CD4-positive, alpha-beta T cell treated with Interleukin-2 at 100 ng/mL for 4 hours (primary cell): ENCODE measurements around the gene CCNL2.
A peak's percentile ranks its signal among the peaks of the same experiment; 100 is the strongest.
"Not testable (repeated sequence)": the region's sequence is repeated elsewhere in the genome, so short reads cannot be mapped to it uniquely, and the experiment has no call there.

ENCODE experiments used
- DNase-seq: peaks from one replicate; pipeline ENCODE4 v3.0.0-alpha.2; 2020; ENCODE audit warnings: low spot score

The CCNL2 gene

GRCh38 chr1:1399187-1399871 lies at the start of gene CCNL2:
TSS of gene CCNL2 (minus strand) at chr1:1399335. CDS start at chr1:1399306, 29 bp downstream.
- DNase-seq = peak; percentile 99

- DNase-seq = not testable (repeated sequence)
Observed at GRCh38 chr1:1446631-1447030, 47.5 kb upstream of the CCNL2 start.

DNA sequence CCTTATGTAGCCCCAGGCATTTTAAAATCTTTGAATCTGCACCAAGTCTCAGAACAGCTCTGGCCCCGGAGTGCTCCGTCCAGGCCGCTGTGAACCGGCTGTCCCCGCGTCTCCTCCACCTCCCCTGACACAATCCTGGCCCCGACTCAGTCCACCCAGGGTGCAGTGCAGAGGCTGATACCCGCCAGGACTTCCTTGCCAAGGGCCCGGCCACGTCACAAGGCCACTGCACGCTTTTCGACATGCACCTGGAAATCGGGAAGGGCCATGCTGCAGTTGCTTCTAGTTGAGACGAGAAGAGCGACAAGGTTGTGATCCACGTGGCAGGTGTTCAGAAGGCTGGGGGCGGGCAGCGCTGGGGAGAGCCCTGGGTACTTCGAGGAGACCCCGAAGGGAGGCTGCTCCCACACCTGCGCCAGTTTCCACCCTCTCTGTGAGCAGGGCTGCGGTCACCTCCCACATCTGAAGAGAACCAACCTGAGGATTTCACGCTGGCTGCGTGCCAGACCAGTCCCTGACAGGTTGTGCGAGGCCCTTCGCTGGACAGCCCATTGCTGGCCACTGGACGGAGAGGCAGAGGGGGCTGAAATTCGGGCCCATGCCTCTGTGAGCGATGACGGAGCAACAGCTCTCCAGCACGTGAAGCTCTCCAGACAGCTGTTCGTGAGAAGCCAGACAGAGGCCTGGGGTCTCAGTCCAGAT lies 43.1 kb upstream of the CCNL2 start:
- no peak for DNase-seq

DNA sequence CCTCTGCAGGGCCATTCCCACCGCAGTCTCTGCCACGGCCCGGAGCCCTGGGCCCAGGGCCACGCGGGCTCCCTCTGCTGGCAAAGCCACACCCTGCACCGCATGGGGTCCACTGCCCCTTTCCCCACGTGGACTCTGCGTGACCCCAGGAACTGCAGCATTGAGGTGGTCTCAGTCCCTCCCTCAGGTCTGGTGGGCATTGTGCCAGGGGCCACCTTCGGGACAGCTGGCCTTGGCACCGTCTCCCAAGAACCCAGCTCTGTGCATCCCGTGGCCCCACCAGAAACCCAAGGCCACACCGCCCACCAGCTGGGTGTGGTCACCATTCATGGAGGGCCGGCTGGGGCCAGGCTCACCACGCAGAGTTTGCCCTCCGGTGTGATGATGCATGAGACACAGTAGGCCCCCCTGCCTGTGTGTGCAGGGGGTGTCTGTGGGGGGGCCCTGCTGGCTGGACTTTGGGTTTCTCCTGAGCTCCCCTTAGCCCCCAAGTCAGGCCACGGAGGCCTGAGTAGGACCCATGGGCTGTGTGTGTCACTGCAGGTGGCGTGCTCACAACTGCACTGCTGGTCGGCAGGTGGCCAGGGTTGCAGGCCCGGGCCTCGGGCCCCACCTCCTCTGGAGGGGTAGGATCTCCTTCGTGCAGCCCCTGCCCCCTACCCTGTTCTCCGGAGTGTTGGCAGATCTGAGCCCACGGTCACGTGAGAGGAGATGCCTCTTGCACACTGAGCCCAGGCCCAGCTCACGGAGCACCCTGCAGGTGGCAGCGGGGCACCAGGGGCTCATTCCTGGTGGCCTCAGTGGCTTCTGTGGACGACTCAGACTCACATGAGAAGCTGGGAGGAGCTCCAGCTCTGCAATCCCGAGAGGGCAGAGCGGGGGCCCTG lies 42.1 kb upstream of the CCNL2 start:
- DNase-seq = peak; percentile 35

GRCh38 chr1:1440262-1441001 lies 41.3 kb upstream of the CCNL2 start:
- DNase-seq = no peak

GRCh38 chr1:1439546-1440261 lies 40.6 kb upstream of the CCNL2 start:
- DNase-seq = no peak

DNA sequence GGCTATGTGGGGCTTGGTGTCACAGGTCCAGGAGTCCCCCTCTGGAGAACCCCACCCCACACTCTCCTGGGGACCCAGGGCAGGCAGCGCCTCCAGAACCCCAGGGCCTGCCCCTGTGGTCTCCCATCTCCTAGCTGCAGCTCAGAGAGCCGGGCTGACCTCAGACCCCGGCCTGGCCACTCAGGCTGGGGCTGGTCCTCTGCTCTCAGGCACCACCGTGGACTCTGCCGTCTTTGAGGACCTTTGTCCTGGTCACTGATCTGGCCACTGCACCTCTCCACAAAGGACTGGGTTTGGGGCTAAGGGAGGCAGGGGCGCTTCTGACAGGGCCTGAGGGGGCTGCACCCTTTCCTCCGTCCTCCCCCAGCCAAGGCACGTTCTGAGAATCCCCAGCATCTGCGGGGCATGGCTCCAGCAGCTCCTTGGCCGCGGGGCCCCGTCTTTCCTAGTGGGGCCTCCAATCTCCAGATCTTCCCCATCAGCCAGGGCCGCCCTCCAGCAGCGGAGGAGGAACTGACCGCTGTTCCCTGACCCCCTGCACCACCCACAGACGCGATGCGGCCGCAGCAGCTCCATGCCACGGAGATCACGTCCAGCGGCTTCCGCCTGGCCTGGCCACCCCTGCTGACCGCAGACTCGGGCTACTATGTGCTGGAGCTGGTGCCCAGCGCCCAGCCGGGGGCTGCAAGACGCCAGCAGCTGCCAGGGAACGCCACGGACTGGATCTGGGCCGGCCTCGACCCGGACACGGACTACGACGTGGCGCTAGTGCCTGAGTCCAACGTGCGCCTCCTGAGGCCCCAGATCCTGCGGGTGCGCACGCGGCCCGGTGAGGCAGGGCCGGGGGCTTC lies 39.6 kb upstream of the CCNL2 start:
- no peak for DNase-seq

GRCh38 chr1:1437904-1438376 lies 38.8 kb upstream of the CCNL2 start:
- no peak for DNase-seq

DNA sequence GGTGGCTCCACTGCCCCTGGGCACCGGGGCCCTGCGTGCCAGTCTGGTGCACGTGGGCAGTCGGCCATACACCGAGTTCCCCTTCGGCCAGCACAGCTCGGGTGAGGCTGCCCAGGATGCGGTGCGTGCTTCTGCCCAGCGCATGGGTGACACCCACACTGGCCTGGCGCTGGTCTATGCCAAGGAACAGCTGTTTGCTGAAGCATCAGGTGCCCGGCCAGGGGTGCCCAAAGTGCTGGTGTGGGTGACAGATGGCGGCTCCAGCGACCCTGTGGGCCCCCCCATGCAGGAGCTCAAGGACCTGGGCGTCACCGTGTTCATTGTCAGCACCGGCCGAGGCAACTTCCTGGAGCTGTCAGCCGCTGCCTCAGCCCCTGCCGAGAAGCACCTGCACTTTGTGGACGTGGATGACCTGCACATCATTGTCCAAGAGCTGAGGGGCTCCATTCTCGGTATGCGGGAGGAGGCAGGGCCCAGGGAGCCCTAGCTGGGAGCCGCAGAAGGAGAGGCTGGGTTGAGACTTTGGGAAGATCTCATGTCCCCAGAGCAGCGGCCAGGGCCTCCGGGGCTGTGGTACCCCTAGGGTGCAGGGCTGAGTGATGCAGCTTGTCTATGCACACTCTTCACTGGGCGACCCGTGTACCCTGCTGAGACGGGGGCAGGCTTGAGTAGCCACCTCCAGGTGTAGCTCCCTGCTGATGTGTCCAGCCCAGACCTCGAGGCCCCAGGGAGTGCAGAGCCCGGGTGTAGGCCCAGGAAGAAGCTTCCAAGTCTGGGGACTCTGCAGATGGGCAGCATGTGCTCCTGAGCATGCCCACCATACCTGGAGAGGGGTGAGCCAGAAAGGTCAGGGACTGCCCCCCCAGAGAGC lies 38.1 kb upstream of the CCNL2 start:
- no peak for DNase-seq

DNA sequence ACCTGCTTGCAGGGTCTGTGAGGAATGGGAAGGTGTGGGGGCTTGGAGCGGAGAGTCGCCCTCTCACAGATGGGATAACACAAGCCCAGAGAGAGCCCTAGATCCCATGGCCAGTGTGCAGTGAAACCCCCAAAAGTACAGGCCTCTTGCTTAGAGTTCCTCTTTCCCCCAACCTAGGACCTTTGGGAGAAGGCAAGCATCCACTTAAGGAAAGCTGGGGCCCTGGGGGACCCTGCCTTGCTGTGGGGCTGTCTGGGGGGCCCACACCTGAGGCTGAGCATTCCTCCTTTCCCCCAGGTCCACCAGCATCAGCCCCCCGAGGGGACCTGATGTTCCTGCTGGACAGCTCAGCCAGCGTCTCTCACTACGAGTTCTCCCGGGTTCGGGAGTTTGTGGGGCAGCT lies 37.5 kb upstream of the CCNL2 start:
- no peak for DNase-seq

GRCh38 chr1:1435911-1436629 lies 36.9 kb upstream of the CCNL2 start:
- no peak for DNase-seq

- peak; percentile 45 for DNase-seq
Observed at GRCh38 chr1:1435106-1435903, 36.2 kb upstream of the CCNL2 start, which contains the start of gene VWA1. TSS of gene VWA1 (plus strand) at chr1:1435690. CDS start at chr1:1435749, 59 bp downstream.

DNA sequence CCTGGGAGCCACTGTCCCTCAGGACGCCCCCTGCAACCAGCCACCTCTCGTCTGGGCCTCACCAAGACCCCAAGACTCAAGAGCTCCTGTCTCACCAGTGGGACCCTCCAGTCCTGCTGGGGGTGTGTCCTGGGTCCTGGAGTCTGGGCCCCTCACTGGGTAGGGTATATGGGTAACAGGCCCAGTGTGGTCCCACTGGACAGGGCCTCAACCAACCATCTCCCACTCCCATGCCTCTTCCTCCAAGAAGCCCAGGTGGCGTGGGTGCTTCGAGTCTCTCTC lies 35.6 kb upstream of the CCNL2 start:
- no peak for DNase-seq

- no peak for DNase-seq
Observed at GRCh38 chr1:1434131-1434823, 35.1 kb upstream of the CCNL2 start.

DNA sequence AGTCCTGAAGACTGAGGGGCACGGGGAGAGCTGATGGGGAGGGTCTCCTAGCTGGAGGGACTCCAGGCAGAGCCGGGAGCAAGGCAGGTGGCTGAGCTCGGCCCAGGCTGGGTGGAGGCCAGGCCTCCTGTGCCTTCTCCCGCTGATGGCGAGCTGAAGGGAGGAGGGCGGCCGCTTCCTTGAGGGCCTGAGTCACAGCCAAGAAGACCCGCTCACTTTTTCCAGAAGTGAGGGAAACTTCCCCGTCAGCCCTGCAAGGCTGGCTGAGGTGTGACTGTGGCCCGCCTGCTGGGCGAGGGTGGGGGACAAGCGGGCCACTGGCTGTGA lies 34.6 kb upstream of the CCNL2 start:
- DNase-seq = no peak

DNA sequence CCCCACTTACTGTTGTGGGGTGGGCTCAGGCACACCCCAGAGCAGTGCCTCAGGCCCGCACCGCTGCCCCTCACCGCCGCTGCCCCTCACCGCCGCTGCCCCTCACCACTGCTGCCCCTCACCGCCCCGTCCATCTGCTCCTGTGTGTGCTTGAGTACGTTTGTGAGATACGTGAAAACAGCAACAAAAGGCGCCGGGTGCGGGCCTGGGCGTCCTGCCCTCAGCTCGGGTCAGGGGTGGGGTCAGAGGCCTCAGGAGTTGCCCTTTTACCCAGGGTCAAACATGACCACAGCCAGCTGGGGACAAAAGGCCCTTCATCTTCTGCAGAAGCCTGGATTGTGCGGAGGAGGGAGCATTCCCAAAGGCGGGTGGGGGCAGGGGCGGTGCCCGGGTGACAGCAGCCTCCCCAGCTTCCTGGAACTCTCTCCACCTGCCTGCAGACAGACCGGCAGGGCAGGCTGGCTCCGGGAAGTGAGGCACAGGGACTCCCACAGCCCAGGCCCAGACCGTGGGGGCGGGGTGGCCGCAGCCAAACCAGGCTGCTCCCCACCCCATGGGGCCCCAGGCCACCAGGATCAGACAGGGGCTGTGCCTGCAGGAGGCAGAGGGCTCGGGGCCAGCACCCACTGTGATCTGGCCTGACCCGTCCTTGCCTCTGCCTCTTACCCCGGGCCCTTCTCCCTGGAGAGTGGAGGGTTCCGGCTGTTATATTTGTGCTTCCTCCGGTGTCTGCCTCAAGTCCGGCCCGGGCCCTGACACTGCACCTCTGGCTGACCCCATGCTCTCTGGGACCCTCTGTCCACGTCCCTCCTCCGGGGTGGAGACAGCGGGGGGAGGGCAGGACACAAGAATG lies 34.0 kb upstream of the CCNL2 start:
- no peak for DNase-seq
